Iris pigment epithelial cell (primary cell): ENCODE results near the gene TUBB4A.

ENCODE experiments used
- DNase-seq: peaks from one replicate; pipeline ENCODE4 v3.0.0-alpha.2; 2011; ENCODE audit warnings: low read depth

Gene TUBB4A

GRCh38 chr19:6494438-6495036, 7.6 kb downstream of the TUBB4A start:
- DNase-seq, result no peak

- no peak for DNase-seq
Measured at GRCh38 chr19:6491802-6492592, 10.1 kb downstream of the TUBB4A start.

DNA sequence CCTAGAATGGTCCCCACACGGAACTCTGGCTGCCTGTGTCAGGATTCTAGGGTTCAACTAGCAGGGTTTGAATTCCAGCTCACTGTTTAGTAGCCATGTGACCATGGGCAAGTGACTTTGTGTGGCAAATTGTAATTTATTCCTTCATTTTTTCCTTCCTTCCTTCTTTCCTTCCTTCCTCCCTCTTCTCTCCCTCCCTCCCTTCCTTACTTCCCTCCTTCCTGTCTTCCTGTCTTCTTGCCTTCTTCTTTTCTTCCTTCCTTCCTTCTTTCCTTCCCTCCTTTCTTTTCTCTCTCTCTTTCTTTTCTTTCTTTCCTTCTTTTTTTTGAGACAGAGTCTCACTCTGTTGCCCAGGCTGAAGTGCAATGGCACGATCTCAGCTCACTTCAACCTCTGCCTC, 12.0 kb downstream of the TUBB4A start:
- DNase-seq, result no peak

- DNase-seq, result no peak
Measured at GRCh38 chr19:6489278-6490061, 12.6 kb downstream of the TUBB4A start.

- DNase-seq, result no peak
Measured at GRCh38 chr19:6484831-6485230, 17.3 kb downstream of the TUBB4A start.

DNA sequence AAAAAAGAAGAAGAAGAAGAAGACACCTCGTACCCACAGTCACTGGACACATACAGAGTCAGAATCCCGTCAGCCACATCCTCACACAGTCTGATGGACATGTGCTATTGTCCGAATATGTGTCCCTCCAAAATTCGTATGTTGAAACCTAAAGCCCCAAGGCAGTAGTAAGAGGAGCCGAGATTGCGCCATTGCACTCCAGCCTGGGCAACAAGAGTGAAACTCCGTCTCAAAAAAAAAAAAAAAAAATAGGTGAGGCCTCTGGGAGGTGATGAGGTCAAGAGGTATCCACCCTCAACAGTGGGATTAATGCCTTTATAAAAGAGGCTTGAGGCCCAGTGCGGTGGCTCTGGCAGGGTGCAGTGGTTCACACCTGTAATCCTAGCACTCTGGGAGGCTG, 17.9 kb downstream of the TUBB4A start:
- DNase-seq, result no peak

GRCh38 chr19:6483235-6483634, 18.9 kb downstream of the TUBB4A start:
- no peak for DNase-seq

- DNase-seq, result no peak
Measured at GRCh38 chr19:6482343-6482686, 19.8 kb downstream of the TUBB4A start.

GRCh38 chr19:6481541-6482342, 20.4 kb downstream of the TUBB4A start, which contains the start of gene DENND1C:
DENND1C (minus strand) TSS chr19:6481787; CDS start chr19:6481695, 92 bp downstream.
- no peak for DNase-seq

GRCh38 chr19:6480848-6481415, 21.2 kb downstream of the TUBB4A start:
- DNase-seq, result no peak

GRCh38 chr19:6479836-6480398, 22.2 kb downstream of the TUBB4A start:
- DNase-seq, result no peak

- no peak for DNase-seq
Measured at GRCh38 chr19:6478815-6479214, 23.3 kb downstream of the TUBB4A start.

- no peak for DNase-seq
Measured at GRCh38 chr19:6476896-6477431, 25.1 kb downstream of the TUBB4A start.

- peak; percentile 48 for DNase-seq
Measured at GRCh38 chr19:6476155-6476895, 25.8 kb downstream of the TUBB4A start.

DNA sequence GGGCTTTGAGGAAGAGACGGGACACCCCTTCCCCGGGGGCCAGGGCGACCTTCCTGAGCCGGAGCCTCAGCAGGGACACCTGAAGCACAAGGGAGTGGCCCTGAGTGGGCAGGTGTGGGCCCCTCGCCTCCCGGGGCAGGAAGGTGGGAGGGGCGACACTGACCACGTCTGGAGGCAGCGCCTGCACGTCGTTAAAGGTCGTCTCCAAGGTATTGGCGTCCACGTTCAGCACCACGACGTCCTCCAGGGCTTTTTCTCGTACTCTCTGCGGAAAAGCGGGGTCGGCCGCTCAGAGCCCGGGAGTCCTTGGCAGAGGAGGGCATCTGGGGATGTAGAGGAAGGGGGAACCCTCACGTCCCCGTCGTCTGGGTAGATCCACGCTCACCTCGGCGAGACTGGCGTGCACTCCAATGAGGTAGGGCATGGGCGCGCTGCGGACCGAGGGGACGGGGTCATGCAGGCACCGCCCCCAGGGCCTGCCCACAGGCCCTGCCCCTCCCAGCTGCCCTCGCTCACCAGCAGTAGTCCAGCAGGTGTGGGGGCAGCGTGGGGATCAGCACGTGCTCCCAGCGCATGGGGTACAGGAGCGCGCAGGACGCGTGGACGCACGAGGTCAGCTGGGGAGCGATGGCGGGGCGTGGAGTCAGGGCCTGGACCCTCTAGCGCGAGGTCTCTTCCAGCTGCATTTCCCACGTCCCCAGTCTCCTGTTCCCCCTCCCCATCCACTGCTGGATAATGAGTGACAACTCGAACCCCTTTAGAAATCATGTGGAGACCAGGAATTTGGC, 26.6 kb downstream of the TUBB4A start:
- no peak for DNase-seq

DNA sequence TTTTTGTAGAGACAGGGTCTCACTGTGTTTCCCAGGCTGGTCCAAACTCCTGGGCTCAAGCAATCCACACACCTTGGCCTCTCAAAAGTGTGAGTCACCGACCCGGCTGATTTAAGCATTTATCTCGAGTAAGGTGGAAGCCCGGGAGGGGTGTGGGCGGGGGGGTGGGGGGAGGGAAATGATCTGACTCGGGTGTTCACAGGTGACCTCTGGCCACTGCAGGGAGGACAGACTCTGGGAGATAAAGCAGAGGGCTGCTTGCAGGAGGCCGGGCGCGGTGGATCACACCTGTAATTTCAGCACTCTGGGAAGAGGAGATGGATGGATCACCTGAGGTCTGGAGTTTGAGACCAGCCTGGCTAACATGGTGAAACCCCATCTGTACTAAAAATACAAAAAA, 28.5 kb downstream of the TUBB4A start:
- DNase-seq, result no peak

- no peak for DNase-seq
Measured at GRCh38 chr19:6472713-6473112, 29.4 kb downstream of the TUBB4A start.

DNA sequence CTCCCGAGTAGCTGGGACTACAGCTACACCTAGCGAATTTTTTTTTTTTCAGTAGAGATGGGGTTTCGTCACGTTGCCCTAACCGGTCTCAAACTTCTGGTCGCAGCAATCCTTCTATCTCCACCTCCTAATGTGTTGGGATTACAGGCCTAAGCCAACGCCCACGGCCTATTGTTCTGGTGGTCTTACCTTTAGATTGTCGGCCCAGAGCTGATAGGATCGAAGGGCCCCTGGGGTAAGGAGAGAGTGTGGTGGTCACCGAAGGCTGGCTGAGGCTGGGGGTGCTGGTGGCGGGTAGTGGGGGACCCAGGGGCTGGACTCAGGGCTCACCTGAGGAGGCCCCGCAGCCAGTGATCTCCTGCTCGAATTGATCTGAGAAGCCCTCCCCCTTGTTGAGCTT, 31.0 kb downstream of the TUBB4A start:
- DNase-seq, result no peak

DNA sequence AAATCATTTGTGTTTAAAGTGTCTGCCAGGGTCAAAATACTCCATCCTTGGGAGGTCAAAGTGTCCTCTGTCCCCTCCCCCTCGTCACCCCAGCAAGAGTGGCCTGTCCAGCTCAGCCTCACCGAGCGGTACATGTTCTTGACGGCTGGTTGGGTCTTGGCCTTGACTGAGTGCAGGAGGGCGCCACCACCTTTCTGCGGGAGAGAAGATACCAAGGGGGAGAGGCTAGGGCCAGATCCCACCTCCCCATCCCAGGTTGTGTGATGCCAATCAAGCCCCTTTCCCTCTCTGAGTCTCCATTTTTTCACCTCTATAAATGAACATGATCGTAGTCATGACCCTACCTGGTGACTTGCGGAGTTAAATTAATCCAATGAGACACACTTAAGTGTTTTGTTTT, 31.9 kb downstream of the TUBB4A start:
- DNase-seq, result no peak

GRCh38 chr19:6467384-6467783, 34.7 kb downstream of the TUBB4A start:
- DNase-seq, result no peak
